H54 (cell line): ENCODE results near the gene ZRANB1.
A peak's percentile ranks its signal among the peaks of the same experiment; 100 is the strongest.

ENCODE experiments used
- DNase-seq: peaks from one replicate; pipeline ENCODE4 v3.0.0; 2011; ENCODE audit warnings: low spot score, mixed read lengths; ENCODE audit not compliant: insufficient read length
- FAIRE-seq: peaks from 3 replicates; lab custom pipeline; 2011; peaks lifted over from hg19 to GRCh38; lab: Jason Lieb, UNC
- POLR2A ChIP-seq: IDR thresholded peaks from 2 replicates; pipeline ENCODE4 v1.6.1; 2011; ENCODE audit warnings: low read depth, mild to moderate bottlenecking, low read length

Gene ZRANB1

DNA sequence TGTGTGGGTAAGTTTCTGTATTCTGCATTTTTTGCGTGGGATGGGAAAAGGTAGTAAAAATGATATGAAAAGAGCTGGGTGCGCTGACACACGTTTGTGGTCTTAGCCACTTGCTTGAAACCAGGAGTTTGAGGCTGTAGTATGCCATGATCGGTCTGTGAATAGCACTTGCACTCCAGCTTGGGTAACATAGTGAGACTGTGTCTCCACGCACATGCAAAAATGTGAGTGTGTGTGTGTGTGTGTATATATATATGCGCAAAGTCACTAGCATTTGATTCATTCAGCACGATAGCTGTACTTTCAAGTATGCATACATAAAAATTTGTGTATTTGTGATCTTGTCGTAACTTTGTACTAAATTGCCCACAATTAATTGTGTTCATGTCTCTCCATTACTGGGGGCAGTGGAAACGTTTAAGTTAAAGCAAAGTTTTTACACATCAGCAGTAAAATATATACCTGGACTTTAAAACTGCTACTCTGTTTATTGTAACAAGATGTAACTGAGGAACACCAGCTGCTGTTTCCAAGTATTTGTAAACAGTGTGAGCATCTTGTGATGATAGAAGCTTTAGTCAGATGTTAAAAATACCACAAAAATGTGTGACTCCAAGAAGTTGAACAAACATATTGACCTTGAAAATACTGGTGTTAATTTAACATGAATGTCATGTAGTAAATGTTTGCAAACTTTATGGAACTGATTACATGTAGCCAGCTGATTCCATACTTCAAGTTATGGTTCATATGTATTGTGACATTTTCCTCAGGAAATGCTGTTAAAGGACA is 1.6 kb downstream of the ZRANB1 start:
- DNase-seq (no peak), FAIRE-seq (peak; percentile 23)
- no peak for TF ChIP-seq POLR2A

DNA sequence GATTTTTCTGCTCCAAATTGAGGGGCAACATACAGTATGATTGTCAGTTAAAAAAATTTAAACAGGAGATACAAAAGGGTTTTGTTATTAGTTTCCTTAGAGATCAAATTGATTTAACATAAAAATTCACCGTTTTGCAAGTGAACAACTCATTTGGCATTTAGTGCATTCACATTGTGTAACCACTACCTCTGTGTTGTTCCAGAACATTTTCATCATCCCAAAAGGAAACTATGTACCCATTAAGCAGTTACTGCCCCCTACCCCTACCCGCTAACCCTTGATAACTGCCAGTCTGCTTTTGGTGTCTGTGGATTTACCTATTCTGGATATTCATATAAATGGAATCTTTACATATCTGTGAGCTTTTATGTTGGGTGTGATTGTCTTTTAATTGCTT is 3.1 kb downstream of the ZRANB1 start:
- DNase-seq (no peak), FAIRE-seq (no peak)
- TF ChIP-seq POLR2A, result no peak

DNA sequence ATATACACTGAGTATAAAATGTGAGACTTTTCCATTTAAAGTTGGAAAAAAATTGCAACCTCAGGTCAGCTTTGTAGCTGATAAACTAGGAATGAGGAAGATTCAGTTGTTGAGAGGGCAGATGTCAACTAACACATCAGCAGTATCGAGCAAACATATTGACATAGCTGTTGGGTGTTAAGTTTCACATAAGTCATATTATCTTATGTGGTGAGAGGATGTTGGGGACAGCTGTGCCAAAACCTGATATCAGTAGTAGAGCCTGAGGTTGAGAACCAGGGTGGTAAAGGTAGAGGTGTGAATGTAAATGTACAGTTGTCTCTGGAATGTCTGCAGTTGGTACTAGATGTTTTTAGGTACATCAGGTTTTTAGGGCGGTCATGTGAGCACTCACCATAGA is 5.0 kb downstream of the ZRANB1 start:
- peak; percentile 43 for FAIRE-seq
- TF ChIP-seq POLR2A, result no peak
- no peak for DNase-seq

DNA sequence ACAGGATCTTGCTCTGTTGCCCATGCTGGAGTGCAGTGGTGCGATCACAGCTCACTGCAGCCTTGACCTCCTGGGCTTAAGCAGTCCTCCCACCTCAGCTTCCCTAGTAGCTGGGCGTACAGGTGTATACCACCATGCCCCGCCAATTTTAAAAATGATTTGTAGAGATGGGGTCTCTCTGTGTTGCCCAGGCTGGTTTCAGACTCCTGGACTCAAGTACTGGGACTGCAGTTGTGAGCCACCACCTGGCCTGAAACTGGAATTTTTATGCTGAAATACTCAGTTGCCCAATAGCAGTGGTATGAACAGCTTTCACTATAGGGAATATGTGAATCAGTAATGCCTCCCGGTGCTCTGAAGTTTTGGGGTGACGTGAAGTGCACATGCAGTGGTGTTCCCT is 7.6 kb downstream of the ZRANB1 start:
- no peak for TF ChIP-seq POLR2A
- DNase-seq, result no peak
- FAIRE-seq, result no peak

DNA sequence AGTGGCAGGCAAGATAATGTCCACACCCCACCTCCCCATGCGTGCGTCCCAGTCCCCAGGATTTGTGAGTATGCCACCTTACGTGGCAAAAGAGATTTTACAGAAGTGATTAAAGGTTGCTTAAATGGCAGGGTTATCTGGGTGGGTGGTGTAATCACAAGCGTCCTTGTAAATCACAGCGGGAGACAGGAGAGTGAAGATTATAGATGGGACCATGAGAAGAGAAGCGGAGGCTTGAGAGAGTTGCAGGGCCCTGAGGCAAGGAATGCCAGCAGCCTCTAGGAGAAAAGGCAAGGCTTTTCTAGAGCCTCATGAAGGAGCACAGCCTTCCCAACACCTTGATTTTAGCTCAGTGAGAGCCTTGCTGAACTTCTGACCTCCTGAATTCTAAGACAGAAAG is 10.2 kb downstream of the ZRANB1 start:
- no peak for DNase-seq
- no peak for FAIRE-seq
- TF ChIP-seq POLR2A, result no peak

DNA sequence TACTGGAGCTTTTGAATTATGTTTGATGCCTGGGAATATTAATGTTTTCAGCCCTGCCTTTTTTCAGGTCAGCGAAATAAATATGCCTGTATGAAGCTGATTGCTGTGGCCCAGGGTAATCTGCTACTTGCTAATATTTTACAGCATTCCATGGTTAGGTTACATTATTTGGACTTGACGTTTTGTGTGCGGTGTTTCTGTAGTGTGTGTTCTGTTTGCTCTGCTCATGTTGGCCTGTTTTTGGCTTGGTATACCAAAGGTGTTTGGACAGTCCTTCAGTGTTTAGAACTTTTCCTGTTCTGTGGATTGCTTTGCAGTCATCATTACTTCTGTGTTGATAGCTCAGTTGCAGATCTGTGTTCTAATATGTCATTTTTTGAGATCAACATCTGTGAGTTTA is 11.5 kb downstream of the ZRANB1 start:
- no peak for TF ChIP-seq POLR2A
- DNase-seq (no peak), FAIRE-seq (no peak)

DNA sequence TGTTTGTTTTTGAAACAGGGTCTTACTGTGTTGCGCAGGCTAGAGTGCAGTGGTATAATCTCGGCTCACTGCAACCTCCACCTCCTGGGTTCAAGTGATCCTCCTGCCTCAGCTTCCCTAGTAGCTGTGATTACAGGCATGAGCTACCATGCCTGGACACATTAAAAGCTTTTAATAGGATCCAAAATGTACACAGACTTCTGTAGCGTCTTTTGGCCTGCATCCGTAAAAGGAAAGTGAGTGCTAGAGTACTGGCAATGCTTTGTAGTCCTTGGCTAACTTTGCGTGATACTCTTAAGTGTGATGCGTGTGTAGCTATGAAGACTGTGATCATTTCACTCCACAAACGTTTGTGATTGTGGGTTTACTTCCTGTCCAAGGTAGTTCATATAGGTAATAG is 13.3 kb downstream of the ZRANB1 start:
- TF ChIP-seq POLR2A, result no peak
- DNase-seq (no peak), FAIRE-seq (no peak)

DNA sequence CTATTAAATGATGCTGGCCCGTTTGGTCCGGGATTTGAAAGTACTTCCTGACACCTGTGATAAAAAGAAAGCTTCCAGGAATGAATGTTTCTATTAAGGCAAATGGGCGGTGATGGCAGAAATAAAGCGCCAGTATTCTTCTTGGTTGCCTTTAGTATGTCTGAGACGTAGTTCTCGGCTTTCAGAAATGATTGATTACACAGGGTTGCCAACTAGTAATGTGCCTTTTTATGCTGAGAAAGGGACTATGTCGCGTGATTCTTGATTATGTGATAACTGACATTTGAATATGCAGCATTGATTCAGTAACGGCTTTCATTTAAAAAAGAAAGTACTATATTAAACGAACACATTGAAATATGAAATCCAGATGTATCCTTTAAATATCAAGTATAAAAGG is 13.9 kb downstream of the ZRANB1 start:
- FAIRE-seq (no peak), DNase-seq (no peak)
- TF ChIP-seq POLR2A, result no peak

DNA sequence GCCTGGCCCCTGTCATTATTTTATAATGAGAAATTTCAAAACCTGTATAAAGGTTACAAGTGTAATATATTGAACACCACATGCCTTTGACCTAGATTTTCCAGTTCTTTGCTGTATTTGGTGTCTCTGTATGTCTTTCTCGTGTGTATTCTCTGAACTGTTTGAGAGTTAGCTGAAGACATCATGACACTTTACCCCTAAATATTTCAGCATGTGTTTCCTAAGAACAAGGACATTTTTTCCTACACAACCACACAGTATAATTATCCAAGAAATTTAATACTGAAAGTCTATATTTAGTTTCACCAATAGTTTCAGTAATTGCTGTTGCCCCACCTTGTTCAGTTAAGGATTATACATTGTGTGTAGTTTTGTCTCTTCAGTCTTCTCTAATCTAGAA is 14.8 kb downstream of the ZRANB1 start:
- TF ChIP-seq POLR2A, result no peak
- DNase-seq (no peak), FAIRE-seq (no peak)

DNA sequence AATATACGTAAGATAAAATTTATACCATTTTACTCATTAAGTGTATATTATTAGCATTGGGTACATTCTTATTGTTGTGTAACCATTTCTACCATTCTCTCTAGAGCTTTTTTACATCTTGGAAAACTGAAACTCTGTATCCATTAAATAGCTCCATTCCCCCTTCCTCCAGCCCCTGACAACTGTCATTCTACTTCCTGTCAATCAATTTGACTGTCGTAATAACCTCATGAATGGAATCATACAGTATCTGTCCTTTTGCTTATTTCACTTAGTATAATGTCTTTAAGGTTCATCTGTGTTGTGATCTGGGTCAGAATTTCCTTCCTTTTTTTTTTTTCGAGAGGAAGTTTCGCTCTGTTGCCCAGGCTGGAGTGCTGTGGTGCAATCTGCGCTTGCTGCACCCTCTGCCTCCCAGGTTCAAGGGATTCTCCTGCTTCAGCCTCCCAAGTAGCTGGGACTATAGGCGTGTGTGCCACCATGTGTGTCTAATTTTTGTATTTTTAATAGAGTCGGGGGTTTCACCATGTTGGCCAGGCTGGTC is 15.6 kb downstream of the ZRANB1 start:
- no peak for TF ChIP-seq POLR2A
- no peak for FAIRE-seq
- DNase-seq, result no peak

DNA sequence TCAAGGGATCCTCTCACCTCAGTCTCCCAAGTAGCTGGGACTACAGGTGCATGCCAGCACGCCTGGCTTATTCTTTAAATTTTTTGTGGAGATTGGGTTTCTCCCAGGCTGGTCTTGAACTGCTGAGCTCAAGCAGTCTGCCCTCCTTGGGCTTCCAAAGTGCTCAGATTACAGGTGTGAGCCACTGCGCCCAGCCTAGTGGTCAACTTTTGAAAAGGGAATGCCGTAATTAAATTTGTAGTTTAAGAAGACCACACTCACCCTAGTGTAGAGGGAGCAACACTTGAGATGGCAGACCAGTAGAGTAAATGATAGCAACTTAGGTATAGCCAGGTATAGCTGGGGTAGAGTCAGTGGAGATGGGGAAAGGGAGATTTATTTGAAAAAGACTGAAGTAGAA is 17.6 kb downstream of the ZRANB1 start:
- no peak for TF ChIP-seq POLR2A
- no peak for FAIRE-seq
- DNase-seq, result no peak

DNA sequence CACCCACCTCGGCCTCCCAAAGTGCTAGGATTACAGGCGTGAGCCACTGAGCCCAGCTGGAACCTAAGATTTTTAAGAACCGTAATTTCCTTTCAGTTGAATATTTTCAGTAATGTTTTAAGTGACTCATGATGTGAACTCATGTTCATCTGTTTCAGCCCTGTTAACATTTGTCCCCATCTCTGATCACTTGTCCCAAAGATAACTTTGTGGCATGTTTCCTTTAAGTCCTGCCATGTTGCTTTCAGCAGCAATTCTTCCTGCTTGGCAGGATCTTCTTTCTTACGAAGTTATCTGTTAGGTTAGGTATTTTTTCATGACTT is 19.3 kb downstream of the ZRANB1 start:
- no peak for FAIRE-seq
- no peak for TF ChIP-seq POLR2A
- no peak for DNase-seq

DNA sequence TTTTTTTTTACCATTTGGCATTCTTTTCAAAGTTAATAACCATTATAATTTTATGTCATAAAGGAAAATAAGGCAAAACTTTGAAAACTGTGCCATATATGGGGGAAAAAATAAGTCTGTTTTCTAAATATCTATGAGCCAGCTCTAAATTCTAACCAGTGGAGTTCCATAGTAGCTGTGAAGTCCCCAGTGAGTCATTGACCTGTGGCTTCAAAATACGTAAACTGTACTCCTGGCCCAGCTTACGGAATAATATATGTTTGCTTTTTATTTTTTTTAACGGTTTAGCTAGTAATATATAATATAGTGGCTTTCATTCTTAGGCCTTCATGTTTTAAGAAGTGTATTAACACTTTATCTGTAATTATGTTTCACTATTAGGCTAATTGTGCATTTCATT is 20.5 kb downstream of the ZRANB1 start:
- TF ChIP-seq POLR2A, result no peak
- no peak for FAIRE-seq
- no peak for DNase-seq

DNA sequence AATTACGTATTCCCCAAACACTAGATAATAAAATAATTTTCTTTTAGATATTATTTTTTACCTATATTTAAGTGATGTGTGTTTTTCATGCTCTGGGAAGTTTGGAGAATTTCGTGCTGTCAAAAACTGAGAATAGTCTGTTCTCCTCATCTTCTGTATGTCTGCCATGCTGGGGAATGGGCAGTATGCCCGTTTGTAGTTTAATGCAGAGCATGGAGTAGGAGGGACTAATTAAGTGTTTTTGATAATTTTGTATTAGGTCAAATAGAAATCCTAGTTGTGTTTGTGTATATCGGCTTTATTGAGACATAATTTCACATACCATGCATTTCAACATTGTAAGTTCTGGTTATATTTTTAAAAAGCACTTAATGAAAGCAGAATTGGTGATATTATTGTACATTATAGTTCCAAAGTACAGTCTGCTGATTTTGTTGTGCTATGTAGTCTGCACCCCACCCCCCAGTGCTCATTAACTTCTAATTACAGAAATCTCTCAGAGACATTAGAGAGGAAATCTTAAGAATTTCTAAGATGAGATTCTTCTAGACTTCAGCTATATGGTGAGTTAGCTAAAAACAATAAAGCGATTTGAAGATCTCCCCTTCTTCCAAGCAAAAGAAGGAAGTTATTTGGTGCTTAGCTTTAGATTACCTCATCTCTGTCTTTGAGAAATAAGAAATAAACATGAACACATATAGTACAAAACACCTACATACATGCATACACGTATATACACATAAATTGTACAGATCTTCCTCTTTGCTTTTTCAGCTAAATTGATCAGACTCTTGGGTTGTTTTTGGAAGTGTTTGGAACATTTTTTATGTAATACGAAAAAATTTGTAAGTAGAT is 22.2 kb downstream of the ZRANB1 start:
- no peak for FAIRE-seq
- no peak for DNase-seq
- no peak for TF ChIP-seq POLR2A
